ENCODE data around the gene GRSF1.

Gene GRSF1

DNA sequence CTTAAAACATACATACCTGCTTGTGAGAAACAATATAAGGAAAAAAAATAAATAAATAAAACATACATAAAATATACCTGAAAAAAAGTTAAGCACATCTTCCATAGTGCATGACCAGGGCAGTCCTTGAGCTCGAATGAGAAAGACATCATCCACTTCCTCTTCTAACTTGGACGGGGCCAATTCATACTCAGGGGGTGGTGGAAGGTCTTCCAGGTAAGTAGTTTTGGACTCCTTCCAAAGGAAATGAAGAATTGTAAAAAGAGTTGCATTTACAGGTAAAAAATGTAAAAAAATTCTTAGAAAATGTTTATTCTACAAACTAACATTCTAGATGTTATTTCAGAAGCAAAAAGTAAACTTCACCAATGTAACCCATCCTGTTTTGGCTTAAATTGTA, 3.6 kb downstream of the GRSF1 start:
- no peak for TF ChIP-seq ZBTB7A (IDR thresholded peaks at IDR 0.05; ENCODE audit: low read depth)
- no peak for TF ChIP-seq YY1 (IDR thresholded peaks at IDR 0.05; ENCODE audit: low read depth)
- TF ChIP-seq USF1 (IDR thresholded peaks at IDR 0.05) = no peak
- TF ChIP-seq RAD21 (IDR thresholded peaks at IDR 0.05; ENCODE audit: low read depth) = no peak
- no peak for TF ChIP-seq EGR1 (IDR thresholded peaks at IDR 0.05)
- TF ChIP-seq REST (IDR thresholded peaks at IDR 0.05; ENCODE audit: low read depth) = no peak
- no peak for TF ChIP-seq CREB1 (IDR thresholded peaks at IDR 0.05; ENCODE audit: low read depth)
- no peak for TF ChIP-seq TCF12 (IDR thresholded peaks at IDR 0.05; ENCODE audit: low read depth)
- no peak for TF ChIP-seq CEBPB (IDR thresholded peaks at IDR 0.05)
- no peak for TF ChIP-seq FOXM1 (IDR thresholded peaks at IDR 0.05; ENCODE audit: borderline replicate concordance, low read depth)
- TF ChIP-seq NFIC (IDR thresholded peaks at IDR 0.05) = no peak
- TF ChIP-seq MAX (IDR thresholded peaks at IDR 0.05) = no peak
- TF ChIP-seq TAF1 (IDR thresholded peaks at IDR 0.05; ENCODE audit: low read depth) = no peak
- no peak for TF ChIP-seq TEAD4 (IDR thresholded peaks at IDR 0.05)
- TF ChIP-seq EP300 (IDR thresholded peaks at IDR 0.05; ENCODE audit: borderline replicate concordance) = no peak

GRCh38 chr4:70833675-70834074, 6.0 kb downstream of the GRSF1 start:
- TF ChIP-seq NFIC (IDR thresholded peaks at IDR 0.05) (no peak), ZBTB7A (IDR thresholded peaks at IDR 0.05; ENCODE audit: low read depth) (no peak), TAF1 (IDR thresholded peaks at IDR 0.05; ENCODE audit: low read depth) (no peak), YY1 (IDR thresholded peaks at IDR 0.05; ENCODE audit: low read depth) (no peak), TEAD4 (IDR thresholded peaks at IDR 0.05) (no peak), CEBPB (IDR thresholded peaks at IDR 0.05) (no peak), MAX (IDR thresholded peaks at IDR 0.05) (no peak), CREB1 (IDR thresholded peaks at IDR 0.05; ENCODE audit: low read depth) (no peak), TCF12 (IDR thresholded peaks at IDR 0.05; ENCODE audit: low read depth) (no peak)

DNA sequence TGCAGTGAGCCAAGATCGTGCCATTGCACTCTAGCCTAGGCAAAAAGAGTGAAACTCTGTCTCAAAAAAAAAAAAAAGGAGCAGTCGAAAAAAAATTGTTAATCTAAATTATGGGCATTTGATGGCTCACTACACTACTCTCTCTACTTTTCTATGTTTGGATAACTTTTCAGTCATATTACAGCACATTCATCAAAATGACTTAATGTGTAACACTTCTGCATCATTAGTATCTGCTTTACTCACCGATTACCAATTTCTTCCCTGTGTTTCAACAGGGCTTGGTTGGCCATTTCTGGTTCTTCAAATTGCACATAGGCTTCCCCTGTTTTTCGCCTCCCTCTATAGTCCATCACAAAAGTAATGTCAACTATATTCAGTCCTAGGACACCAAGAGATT, 8.4 kb downstream of the GRSF1 start:
- TF ChIP-seq RAD21 (IDR thresholded peaks at IDR 0.05; ENCODE audit: low read depth) = no peak
- no peak for TF ChIP-seq MAX (IDR thresholded peaks at IDR 0.05)
- TF ChIP-seq TCF12 (IDR thresholded peaks at IDR 0.05; ENCODE audit: low read depth) = no peak
- no peak for TF ChIP-seq NFIC (IDR thresholded peaks at IDR 0.05)
- TF ChIP-seq EGR1 (IDR thresholded peaks at IDR 0.05) = no peak
- TF ChIP-seq CEBPB (IDR thresholded peaks at IDR 0.05) = no peak
- TF ChIP-seq EP300 (IDR thresholded peaks at IDR 0.05; ENCODE audit: borderline replicate concordance) = no peak
- no peak for TF ChIP-seq TEAD4 (IDR thresholded peaks at IDR 0.05)
- TF ChIP-seq YY1 (IDR thresholded peaks at IDR 0.05; ENCODE audit: low read depth) = no peak
- TF ChIP-seq CREB1 (IDR thresholded peaks at IDR 0.05; ENCODE audit: low read depth) = no peak
- TF ChIP-seq REST (IDR thresholded peaks at IDR 0.05; ENCODE audit: low read depth) = no peak
- TF ChIP-seq TAF1 (IDR thresholded peaks at IDR 0.05; ENCODE audit: low read depth) = no peak
- no peak for TF ChIP-seq FOXM1 (IDR thresholded peaks at IDR 0.05; ENCODE audit: borderline replicate concordance, low read depth)
- no peak for TF ChIP-seq USF1 (IDR thresholded peaks at IDR 0.05)

GRCh38 chr4:70830054-70830453, 9.6 kb downstream of the GRSF1 start:
- TF ChIP-seq RAD21 (IDR thresholded peaks at IDR 0.05; ENCODE audit: low read depth) (no peak), TCF12 (IDR thresholded peaks at IDR 0.05; ENCODE audit: low read depth) (no peak), MAX (IDR thresholded peaks at IDR 0.05) (no peak), REST (IDR thresholded peaks at IDR 0.05; ENCODE audit: low read depth) (no peak), CREB1 (IDR thresholded peaks at IDR 0.05; ENCODE audit: low read depth) (no peak), TEAD4 (IDR thresholded peaks at IDR 0.05) (no peak), EP300 (IDR thresholded peaks at IDR 0.05; ENCODE audit: borderline replicate concordance) (no peak), NFIC (IDR thresholded peaks at IDR 0.05) (no peak), CEBPB (IDR thresholded peaks at IDR 0.05) (no peak), YY1 (IDR thresholded peaks at IDR 0.05; ENCODE audit: low read depth) (no peak), EGR1 (IDR thresholded peaks at IDR 0.05) (no peak)
